ENCODE results near the gene UBE2E2. TPM values are rescaled to one million over a fixed set of nuclear protein-coding genes. Genes with fewer than 3 reads are reported as not detected.

The UBE2E2 gene
- total and polyA plus RNA-seq, 2 donors (not counting 1 experiment from before 2014, with no cell fraction given), result 16.0 to 45.0 TPM

DNA sequence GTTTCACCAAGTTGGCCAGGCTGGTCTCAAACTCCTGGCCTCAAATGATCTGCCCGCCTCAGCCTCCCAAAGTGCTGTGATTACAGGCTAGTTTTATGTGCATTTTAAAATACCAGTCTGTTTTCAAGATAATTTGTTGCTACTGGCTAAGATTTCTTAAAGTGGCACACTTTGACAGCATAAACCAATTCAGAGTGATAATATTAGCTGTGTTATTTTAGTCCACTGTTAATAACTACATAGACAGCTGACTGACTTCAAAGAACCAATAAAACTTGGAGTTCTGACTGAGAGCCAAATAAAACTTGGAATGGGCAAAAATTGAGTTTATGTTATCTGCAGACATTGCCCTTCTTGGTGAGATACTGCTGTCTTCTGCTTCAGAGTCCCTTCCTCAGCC, 291.8 kb downstream of the UBE2E2 start:
- Histone ChIP-seq H3K27ac (ENCODE audit: low read length in 2 of 2) (no peak overlapping the region), H3K79me2 (ENCODE audit: control insufficient read depth, insufficient read depth, low read length) (peaks cover 21% of the 10 kb centered on the region), H3K36me3 (replicated peaks in 1 of 2; ENCODE audit: control extremely low read depth in 1 of 2, control insufficient read depth in 1 of 2, extremely low read depth in 1 of 2, insufficient read depth in 2 of 2, low read length in 1 of 2) (peaks cover 0 to 2% of the 10 kb centered on the region in 2 experiments), H3K9me3 (ENCODE audit: control extremely low read depth in 1 of 3, control insufficient read depth in 2 of 3, insufficient read depth in 1 of 3, low read length in 2 of 3) (no peaks in the 10 kb centered on the region), H2AFZ (ENCODE audit: insufficient read depth, low read depth, low read length, poor library complexity, severe bottlenecking) (no peak overlapping the region), H3K9ac (ENCODE audit: low read length) (no peak overlapping the region), H3K4me3 (ENCODE audit: control extremely low read depth in 1 of 5, extremely low read depth in 1 of 5, insufficient read depth in 1 of 5, low read depth in 2 of 5, low read length in 4 of 5) (no peak overlapping the region), H3K4me2 (replicated peaks; ENCODE audit: low read depth, low read length, poor library complexity, severe bottlenecking) (no peak overlapping the region), H3K27me3 (replicated peaks in 1 of 4; ENCODE audit: control extremely low read depth in 1 of 4, control insufficient read depth in 3 of 4, insufficient read depth in 4 of 4, low read length in 3 of 4) (no peaks in the 10 kb centered on the region), H4K20me1 (ENCODE audit: control insufficient read depth, insufficient read depth, low read length, poor library complexity, severe bottlenecking) (peaks cover 16% of the 10 kb centered on the region), H3K4me1 (ENCODE audit: control insufficient read depth in 2 of 2, insufficient read depth in 2 of 2, low read length in 2 of 2) (peaks cover 0 to 8% of the 10 kb centered on the region in 2 donors)
- ChIA-PET POLR2A (no interaction called here), CTCF (no interaction called here)
- intact Hi-C loops (cut with micrococcal nuclease), result no loop called here
- no peak overlapping the region for H3K4me3 Mint-ChIP-seq
- ATAC-seq (ENCODE audit: low read depth), result no peak
- no peak overlapping the region for H3K27ac Mint-ChIP-seq
- no peaks in the 10 kb centered on the region for H3K27me3 Mint-ChIP-seq
- no peak for DNase-seq
- TF ChIP-seq, protein P1, sequence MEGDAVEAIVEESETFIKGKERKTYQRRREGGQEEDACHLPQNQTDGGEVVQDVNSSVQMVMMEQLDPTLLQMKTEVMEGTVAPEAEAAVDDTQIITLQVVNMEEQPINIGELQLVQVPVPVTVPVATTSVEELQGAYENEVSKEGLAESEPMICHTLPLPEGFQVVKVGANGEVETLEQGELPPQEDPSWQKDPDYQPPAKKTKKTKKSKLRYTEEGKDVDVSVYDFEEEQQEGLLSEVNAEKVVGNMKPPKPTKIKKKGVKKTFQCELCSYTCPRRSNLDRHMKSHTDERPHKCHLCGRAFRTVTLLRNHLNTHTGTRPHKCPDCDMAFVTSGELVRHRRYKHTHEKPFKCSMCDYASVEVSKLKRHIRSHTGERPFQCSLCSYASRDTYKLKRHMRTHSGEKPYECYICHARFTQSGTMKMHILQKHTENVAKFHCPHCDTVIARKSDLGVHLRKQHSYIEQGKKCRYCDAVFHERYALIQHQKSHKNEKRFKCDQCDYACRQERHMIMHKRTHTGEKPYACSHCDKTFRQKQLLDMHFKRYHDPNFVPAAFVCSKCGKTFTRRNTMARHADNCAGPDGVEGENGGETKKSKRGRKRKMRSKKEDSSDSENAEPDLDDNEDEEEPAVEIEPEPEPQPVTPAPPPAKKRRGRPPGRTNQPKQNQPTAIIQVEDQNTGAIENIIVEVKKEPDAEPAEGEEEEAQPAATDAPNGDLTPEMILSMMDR (IDR thresholded peaks at IDR 0.05), result no peak
- no peak for TF ChIP-seq EZH2 (IDR thresholded peaks at IDR 0.05; ENCODE audit: borderline replicate concordance, insufficient read depth, low read depth, low read length, poor library complexity, severe bottlenecking)
- peaks cover 38% of the 10 kb centered on the region for H3K4me1 Mint-ChIP-seq
- H3K9me3 Mint-ChIP-seq (ENCODE audit: insufficient read depth), result no peaks in the 10 kb centered on the region
- 100% methylated on average over 1 of the region's 1 CpG for WGBS (ENCODE audit: insufficient coverage)

DNA sequence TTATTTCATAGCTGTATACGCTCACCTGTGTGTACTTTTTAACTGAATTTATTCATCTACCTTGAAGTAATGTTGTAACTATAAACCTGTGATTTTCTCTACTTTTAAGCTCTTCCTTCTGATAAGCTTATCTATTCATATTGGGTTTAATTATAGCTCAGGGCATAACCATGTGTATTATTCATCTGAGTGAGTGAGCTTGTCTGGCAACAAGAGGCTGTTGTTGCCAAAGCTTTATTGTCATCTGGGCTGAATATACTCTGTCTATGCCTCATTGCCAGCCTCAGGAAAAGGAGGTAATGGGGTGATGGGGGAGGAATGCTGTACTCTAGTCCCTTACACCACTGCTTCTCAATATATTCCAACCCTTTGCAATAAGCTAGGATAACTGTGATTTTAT, 292.4 kb downstream of the UBE2E2 start:
- Histone ChIP-seq H4K20me1 (ENCODE audit: control insufficient read depth, insufficient read depth, low read length, poor library complexity, severe bottlenecking) (peaks cover 16% of the 10 kb centered on the region), H3K79me2 (ENCODE audit: control insufficient read depth, insufficient read depth, low read length) (peaks cover 21% of the 10 kb centered on the region), H3K36me3 (replicated peaks in 1 of 2; ENCODE audit: control extremely low read depth in 1 of 2, control insufficient read depth in 1 of 2, extremely low read depth in 1 of 2, insufficient read depth in 2 of 2, low read length in 1 of 2) (peaks cover under 1 to 2% of the 10 kb centered on the region in 2 experiments), H3K27ac (ENCODE audit: low read length in 2 of 2) (no peak overlapping the region), H3K27me3 (replicated peaks in 1 of 4; ENCODE audit: control extremely low read depth in 1 of 4, control insufficient read depth in 3 of 4, insufficient read depth in 4 of 4, low read length in 3 of 4) (no peaks in the 10 kb centered on the region), H3K9ac (ENCODE audit: low read length) (no peak overlapping the region), H2AFZ (ENCODE audit: insufficient read depth, low read depth, low read length, poor library complexity, severe bottlenecking) (no peak overlapping the region), H3K4me1 (ENCODE audit: control insufficient read depth in 2 of 2, insufficient read depth in 2 of 2, low read length in 2 of 2) (peaks cover 0 to 8% of the 10 kb centered on the region in 2 donors), H3K9me3 (ENCODE audit: control extremely low read depth in 1 of 3, control insufficient read depth in 2 of 3, insufficient read depth in 1 of 3, low read length in 2 of 3) (no peaks in the 10 kb centered on the region), H3K4me2 (replicated peaks; ENCODE audit: low read depth, low read length, poor library complexity, severe bottlenecking) (no peak overlapping the region), H3K4me3 (ENCODE audit: control extremely low read depth in 1 of 5, extremely low read depth in 1 of 5, insufficient read depth in 1 of 5, low read depth in 2 of 5, low read length in 4 of 5) (no peak overlapping the region)
- TF ChIP-seq, protein P1 (IDR thresholded peaks at IDR 0.05), result no peak
- no peak for TF ChIP-seq EZH2 (IDR thresholded peaks at IDR 0.05; ENCODE audit: borderline replicate concordance, insufficient read depth, low read depth, low read length, poor library complexity, severe bottlenecking)
- H3K27me3 Mint-ChIP-seq, result no peaks in the 10 kb centered on the region
- intact Hi-C loops (cut with micrococcal nuclease), result no loop called here
- H3K27ac Mint-ChIP-seq, result no peak overlapping the region
- no CpG with 5 or more reads among the region's 1 CpG for WGBS (ENCODE audit: insufficient coverage)
- peaks cover 38% of the 10 kb centered on the region for H3K4me1 Mint-ChIP-seq
- POLR2A ChIA-PET, result no interaction called here
- DNase-seq (no peak), ATAC-seq (ENCODE audit: low read depth) (no peak)
- CTCF ChIA-PET, result no interaction called here
- H3K9me3 Mint-ChIP-seq (ENCODE audit: insufficient read depth), result no peaks in the 10 kb centered on the region
- H3K4me3 Mint-ChIP-seq, result no peak overlapping the region

Data from B cell (primary cell).